H4 (cell line): ENCODE data around the gene LDAH. TPM values are rescaled to one million over a fixed set of nuclear protein-coding genes. Genes with fewer than 3 reads are reported as not detected.

Experiments used
- DNase-seq: peaks from one replicate; pipeline ENCODE4 v3.0.0-alpha.2; 2015; ENCODE audit warnings: low spot score
- total RNA-seq: library from RNA; depleted of rRNA; stranded (reverse); fragments of >200 nt; shearing (Covaris generic); gene quantifications from 2 replicates; pipeline ENCODE4 v1.2.3, GENCODE V29; 2014

Gene LDAH
- total RNA-seq, 1 experiment from 2014 or later: 21.5 TPM

GRCh38 chr2:20781656-20782265 is 41.1 kb downstream of the LDAH start:
- DNase-seq: no peak

GRCh38 chr2:20771299-20771698 is 51.6 kb downstream of the LDAH start:
- DNase-seq: no peak

- no peak for DNase-seq
These were observed 55.9 kb downstream of the LDAH start for GRCh38 chr2:20766798-20767644.

GRCh38 chr2:20766213-20766612 is 56.7 kb downstream of the LDAH start:
- no peak for DNase-seq

- no peak for DNase-seq
These were observed 59.8 kb downstream of the LDAH start for GRCh38 chr2:20762945-20763683.

- DNase-seq: no peak
These were observed 63.4 kb downstream of the LDAH start for GRCh38 chr2:20759487-20759886.

GRCh38 chr2:20758997-20759396 is 63.9 kb downstream of the LDAH start:
- no peak for DNase-seq

- no peak for DNase-seq
These were observed 65.4 kb downstream of the LDAH start for GRCh38 chr2:20757405-20758090.

GRCh38 chr2:20755132-20755800 is 67.6 kb downstream of the LDAH start:
- no peak for DNase-seq

GRCh38 chr2:20752293-20752692 is 70.6 kb downstream of the LDAH start:
- no peak for DNase-seq

GRCh38 chr2:20747317-20747716 is 75.6 kb downstream of the LDAH start:
- DNase-seq: no peak

GRCh38 chr2:20745924-20746555 is 76.9 kb downstream of the LDAH start:
- DNase-seq: no peak

GRCh38 chr2:20744366-20745335 is 78.2 kb downstream of the LDAH start:
- no peak for DNase-seq

GRCh38 chr2:20738772-20739171 is 84.1 kb downstream of the LDAH start:
- no peak for DNase-seq

- no peak for DNase-seq
These were observed 85.4 kb downstream of the LDAH start for GRCh38 chr2:20737505-20737904.

- no peak for DNase-seq
These were observed 94.7 kb downstream of the LDAH start for GRCh38 chr2:20728114-20728758.

GRCh38 chr2:20726913-20727312 is 96.0 kb downstream of the LDAH start:
- no peak for DNase-seq

GRCh38 chr2:20725782-20726181 is 97.1 kb downstream of the LDAH start:
- DNase-seq: no peak

- no peak for DNase-seq
These were observed 98.3 kb downstream of the LDAH start for GRCh38 chr2:20724500-20725053.
